GM19239 (cell line): ENCODE results near the gene GPR157.
A peak's percentile ranks its signal among the peaks of the same experiment; 100 is the strongest.
"Not testable (repeated sequence)": the region's sequence is repeated elsewhere in the genome, so short reads cannot be mapped to it uniquely, and the experiment has no call there.

ENCODE experiments used
- DNase-seq: peaks from one replicate; pipeline ENCODE4 v3.0.0; 2011; ENCODE audit warnings: low spot score; ENCODE audit not compliant: insufficient read length
- FAIRE-seq: peaks from 2 replicates; lab custom pipeline; 2011; peaks lifted over from hg19 to GRCh38; lab: Jason Lieb, UNC

GPR157 gene

DNA sequence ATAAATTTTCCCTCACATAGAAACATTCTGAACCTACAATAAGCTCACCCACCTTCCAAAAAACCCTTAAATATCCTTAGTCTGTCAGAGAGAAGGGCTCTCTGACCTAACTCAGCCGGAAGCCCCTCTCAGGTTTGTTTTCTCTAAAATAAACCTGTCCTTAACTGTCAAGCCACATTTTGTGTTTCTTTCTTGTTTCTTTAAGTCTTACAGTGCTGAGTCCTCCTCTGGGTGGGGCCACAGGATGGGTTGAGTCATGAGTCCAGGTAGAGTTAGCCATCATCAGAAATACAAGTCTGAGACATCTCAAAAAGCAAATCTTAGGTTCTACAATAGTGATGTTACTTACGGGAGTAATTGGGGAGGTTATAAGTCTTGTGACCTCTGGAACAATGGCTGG is 33.1 kb downstream of the GPR157 start:
- DNase-seq (no peak), FAIRE-seq (no peak)

DNA sequence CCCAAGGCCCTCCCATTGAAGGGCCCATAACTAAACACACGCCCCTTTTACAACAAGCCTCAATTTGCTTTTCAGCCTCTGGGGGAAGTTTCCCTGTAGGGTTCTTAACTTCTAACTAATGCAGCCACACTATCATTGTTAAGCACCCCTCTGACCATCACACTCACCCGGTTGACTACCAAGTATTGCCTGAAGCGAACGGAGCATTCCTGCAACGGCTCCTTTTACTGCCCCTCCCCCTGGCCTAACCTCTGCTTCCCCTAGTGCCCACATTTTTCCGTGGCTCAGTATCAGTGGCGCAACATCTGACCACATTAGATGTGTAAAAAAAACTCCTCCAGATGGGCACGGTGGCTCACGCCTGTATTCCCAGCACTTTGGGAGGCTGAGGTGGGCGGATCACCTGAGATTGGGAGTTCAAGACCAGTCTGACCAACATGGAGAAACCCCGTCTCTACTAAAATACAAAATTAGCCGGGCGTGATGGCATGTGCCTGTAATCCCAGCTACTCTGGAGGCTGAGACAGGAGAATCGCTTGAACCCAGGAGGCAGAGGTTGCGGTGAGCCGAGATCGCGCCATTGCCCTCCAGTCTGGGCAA is 34.8 kb downstream of the GPR157 start:
- not testable (repeated sequence) for DNase-seq, FAIRE-seq

GRCh38 chr1:9093581-9093980 is 35.3 kb downstream of the GPR157 start:
- FAIRE-seq: no peak
- no peak for DNase-seq

GRCh38 chr1:9093091-9093490 is 35.8 kb downstream of the GPR157 start:
- FAIRE-seq (no peak), DNase-seq (no peak)

DNA sequence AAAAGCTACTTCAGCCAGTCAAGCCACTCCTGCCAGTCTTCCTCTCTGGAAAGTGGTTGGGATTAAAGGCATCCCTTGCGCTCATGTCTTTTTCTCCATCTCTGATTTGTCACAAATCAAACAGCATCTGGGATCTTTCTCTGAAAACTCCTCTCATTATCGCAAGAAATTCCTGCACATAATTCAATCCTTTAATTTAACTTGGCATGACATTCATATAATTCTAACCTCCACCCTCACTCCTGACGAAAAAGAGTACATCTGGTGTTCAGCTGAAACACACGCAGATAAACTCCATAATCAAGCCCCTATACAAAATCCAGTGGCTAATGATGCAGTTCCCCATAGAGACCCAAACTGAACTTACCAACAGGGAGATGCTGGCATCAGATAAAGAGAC is 40.1 kb downstream of the GPR157 start:
- no peak for FAIRE-seq

DNA sequence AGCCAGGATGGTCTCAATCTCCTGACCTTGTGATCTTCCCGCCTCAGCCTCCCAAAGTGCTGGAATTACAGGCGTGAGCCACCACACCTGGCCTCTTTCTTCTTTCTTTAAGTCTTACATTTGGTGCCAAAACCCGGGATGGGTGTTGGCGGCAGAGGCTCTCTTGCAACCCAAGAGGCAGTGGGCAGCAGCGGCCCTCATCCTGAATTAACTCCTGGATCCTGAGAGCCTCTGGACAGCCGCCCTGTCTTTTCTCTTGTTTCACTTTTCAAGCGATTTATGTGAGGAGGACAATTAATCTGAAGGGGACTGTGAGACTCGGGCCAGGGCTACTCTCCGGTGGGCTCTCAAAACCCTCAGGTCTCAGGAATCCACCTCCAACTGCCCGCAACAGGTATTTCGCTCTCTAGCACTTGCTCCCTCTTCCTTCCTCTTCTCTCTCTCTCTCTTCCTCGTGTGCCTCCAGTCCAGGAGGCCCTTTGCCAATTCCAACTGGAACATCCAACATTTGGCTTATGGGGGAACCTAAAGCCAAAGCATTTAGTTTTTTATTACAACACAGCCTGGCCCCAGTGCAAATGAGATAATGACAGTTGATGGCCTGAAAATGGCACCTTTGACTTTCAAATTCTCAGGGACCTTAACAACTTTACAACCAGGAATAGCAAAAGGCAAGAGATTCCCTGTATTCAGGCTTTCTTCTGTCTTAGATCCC is 41.3 kb downstream of the GPR157 start:
- DNase-seq: no peak
- FAIRE-seq: no peak

More for the DNA sequence above, 40.1 kb downstream of the GPR157 start:
- DNase-seq: no peak

DNA sequence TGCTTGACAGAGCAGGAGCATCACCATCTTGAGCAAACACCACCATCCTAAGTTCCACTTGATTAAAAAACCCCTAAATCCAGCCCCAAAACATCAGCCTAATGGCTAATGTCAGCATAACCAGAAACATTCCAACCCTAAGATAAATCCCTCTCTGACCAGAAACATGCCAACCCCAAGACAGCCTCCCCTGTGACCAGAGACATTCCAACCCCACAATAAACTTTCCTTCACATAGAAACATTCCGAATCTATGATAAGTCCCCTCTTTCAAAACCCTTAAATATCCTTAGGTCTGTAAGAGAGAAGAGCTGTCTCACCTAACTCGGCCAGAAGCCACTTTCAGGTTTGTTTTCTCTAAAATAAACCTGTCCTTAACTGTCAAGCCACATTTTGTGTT is 42.1 kb downstream of the GPR157 start:
- no peak for FAIRE-seq
- no peak for DNase-seq

DNA sequence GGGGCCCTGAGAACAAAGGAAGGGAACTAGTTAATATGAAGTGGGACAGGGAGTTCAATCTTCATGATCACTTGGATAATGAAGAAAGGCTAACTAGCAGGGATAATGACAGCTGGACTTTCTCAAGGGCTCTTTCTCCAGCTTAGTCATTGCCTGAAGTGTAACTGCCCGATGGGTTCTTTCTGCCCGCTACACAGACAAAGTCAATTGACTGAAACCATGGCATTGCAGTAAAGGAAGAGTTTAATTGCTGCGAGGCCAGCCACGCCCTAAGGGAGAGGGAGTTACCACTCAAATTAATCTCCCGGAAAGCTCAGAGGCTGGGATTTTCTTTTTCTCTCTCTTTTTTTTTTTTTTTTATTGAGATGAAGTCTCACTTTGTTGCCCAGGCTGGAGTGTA is 42.9 kb downstream of the GPR157 start:
- FAIRE-seq (no peak), DNase-seq (no peak)

DNA sequence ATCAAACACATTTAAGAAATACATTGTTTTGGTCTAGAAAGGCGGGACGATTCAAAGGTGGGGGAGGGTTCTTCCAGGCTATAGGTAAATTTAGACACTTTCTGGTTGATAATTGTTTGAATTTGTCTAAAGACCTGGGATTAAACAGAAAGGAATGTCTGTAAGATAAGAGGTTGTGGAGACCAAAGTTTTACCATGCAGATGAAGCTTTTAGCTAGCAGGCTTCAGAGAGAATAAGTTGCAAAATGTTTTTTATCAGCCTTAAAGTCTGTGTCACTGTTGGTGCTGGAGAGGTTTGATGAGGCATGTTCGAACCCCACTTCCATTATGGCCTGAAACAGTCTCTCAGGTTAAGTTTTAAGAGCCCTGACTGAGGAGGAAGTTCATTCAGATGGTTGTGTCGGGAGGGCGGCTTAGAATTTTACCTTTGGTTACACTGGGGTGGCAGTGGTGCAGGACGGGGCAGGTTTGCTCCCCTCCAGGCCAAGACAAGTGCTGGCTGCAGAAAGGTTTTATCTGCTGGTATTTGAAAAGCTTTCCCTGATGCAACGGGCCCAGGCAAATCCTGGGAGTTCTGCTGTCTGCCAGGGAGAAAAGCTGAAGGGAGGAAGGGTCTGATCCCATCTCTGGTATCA is 43.5 kb downstream of the GPR157 start:
- DNase-seq (no peak), FAIRE-seq (peak; percentile 33)

- FAIRE-seq (no peak), DNase-seq (no peak)
Observed at GRCh38 chr1:9084906-9085305, 44.0 kb downstream of the GPR157 start.

- DNase-seq (no peak), FAIRE-seq (peak; percentile 28)
Observed at GRCh38 chr1:9081473-9081872, 47.4 kb downstream of the GPR157 start.

GRCh38 chr1:9080705-9081291 is 48.1 kb downstream of the GPR157 start:
- FAIRE-seq: no peak
- DNase-seq: no peak

GRCh38 chr1:9079988-9080704 is 48.8 kb downstream of the GPR157 start:
- peak; percentile 91 for FAIRE-seq
- no peak for DNase-seq

DNA sequence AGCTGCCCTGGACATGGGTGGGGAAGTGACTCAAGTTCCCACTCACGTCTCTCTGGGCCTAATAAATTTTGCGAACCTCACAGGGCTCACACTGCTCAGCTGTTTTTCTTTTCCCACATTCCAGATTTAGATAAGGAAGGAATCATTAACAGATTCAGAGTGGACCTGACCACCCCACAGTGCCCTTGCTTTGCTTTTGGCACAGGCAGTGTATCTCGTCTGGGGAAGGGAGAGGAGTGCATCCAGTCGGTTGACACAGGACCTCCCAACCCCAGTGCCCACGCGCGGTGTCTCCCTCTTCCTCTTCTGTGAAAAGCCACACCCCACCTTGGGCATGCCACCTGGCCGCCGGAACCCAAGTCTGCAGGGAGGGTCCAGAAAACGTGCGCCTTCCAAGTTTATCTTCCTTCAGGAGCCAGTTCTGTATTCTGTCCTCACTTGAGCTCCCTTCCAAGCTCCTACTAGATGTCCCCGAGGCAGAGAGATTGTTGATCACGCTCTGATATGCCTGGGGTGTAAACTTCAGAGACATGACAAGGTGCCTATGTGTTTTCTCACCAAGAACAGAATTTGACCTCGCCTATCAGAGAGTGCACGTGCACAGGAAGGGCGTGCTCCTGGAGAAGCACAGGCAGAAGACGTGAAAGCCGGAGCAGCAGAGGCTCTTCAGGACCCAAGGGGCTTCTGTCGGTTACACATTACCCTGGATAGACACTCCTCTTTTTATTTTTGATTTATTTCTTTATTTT is 50.0 kb downstream of the GPR157 start:
- FAIRE-seq: peak; percentile 71
- no peak for DNase-seq

GRCh38 chr1:9078015-9078751 is 50.7 kb downstream of the GPR157 start:
- DNase-seq (no peak), FAIRE-seq (peak; percentile 98)

- FAIRE-seq (peak; percentile 80), DNase-seq (no peak)
Observed at GRCh38 chr1:9075022-9075421, 53.9 kb downstream of the GPR157 start.

DNA sequence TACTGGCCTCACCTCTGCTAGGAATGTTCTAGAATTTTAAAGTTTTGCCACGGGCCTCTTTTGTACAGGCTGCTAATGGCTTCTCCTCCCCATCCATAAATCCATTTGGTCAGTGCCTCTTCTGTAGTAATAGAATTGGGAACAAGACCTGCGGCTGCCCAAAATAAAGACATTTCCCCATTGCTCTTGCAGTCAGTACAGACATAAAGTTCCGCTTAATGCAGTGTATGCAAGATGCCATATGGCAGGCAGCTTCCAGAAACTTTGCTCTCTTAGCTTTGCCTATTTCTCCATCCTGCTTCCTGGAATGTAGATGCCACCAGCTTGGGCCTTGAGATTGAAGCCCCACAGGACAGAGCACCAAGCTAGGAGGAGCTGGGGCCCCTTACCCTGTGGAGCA is 55.8 kb downstream of the GPR157 start:
- no peak for DNase-seq
- no peak for FAIRE-seq

DNA sequence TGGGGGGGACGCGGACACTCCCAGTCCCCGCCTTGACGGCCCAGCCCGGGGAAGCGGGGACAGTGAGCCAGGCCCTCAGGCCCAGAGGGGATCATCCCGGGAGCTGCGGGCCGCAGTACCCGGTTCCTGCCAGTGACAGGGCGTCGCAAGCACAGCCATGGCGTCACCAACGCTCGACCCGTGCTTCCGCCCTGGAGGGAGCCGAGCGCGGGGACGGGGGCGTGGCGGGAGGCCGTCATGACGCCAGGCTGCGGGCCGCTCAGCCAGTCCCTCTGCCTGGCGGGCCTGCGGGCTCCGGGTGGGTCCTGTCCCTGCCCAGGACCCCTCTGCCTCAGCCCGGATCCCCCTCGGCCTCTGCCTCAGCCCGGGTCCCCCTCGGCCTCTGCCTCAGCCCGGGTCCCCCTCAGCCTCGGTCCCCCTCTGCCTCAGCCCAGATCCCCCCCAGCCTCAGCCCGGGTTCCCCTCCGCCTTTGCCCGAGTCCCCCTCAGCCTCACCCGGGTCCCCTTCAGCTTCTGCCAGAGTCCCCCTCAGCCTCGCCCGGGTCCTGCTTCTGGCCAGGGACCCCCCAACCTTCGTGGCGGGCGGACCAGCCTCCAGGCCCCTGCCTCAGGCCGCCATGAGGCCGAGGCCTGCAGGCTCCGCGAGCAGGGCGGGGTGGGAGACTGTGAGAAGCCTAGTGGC is 57.2 kb downstream of the GPR157 start:
- no peak for FAIRE-seq
- no peak for DNase-seq

DNA sequence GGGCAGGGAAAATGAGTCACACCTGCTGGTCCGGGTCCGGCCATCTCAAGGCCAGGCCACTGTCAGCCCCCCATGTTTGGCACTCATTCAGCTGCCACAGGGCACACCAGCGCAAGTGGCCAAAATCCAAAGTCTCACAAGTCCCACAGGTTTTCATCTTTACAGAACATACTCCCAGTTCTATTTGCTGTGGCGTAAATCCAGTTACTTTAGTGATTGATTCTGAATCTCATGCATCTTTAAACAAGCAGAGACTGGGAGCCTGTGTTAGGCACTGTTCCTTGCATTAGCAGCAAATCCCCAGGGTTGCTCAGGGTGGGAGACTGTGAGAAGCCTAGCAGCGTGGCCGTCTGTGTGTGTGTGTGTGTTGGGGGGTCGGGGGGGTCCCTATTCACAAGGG is 58.4 kb downstream of the GPR157 start:
- no peak for DNase-seq
- no peak for FAIRE-seq
